ENCODE data around the gene MAP4K3.

MAP4K3 gene

DNA sequence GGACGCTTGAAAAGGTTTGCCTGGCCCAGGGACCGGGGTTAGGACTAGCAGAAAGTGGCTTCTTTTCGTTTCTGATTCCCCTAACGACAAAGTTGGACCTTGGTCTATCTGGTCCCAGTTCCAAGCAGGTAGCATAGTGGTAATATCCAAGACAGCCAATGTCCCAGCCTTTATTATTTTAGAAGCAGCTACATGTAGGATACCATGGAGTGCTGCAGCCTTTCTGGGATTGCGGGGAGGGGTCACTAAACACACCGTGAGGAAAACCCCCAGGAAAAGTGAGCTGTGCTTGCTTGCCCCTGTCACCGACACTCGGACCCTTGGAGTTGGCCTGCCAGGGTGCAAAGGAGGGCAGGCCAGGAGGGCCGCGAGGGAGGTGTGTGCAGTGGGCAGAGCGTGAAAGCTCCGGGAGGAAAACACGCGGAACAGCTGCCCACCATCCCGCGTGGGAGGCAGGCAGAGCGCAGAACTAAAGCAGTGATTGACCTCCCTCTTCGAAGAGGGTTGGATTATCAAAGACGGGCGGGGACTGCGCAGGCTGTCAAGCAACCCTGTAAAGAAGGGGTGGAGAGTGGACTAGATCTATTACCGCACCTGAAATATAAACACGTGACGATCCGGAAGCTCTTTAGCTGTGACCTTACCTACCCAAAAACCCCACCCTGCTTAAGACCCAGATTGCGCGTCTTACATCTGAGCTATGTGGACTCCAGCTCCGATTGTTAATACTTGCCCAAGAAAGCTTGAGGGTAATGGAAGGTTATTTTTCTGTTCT lies 624 bp upstream of the MAP4K3 start:
- DNase-seq: peak; percentile 51 to 60

- peak in 1 of 2 donors; percentile 5 for DNase-seq
Observed at GRCh38 chr2:39435741-39436591, 1.1 kb downstream of the MAP4K3 start.

GRCh38 chr2:39435234-39435633 lies 1.9 kb downstream of the MAP4K3 start:
- DNase-seq: no peak

DNA sequence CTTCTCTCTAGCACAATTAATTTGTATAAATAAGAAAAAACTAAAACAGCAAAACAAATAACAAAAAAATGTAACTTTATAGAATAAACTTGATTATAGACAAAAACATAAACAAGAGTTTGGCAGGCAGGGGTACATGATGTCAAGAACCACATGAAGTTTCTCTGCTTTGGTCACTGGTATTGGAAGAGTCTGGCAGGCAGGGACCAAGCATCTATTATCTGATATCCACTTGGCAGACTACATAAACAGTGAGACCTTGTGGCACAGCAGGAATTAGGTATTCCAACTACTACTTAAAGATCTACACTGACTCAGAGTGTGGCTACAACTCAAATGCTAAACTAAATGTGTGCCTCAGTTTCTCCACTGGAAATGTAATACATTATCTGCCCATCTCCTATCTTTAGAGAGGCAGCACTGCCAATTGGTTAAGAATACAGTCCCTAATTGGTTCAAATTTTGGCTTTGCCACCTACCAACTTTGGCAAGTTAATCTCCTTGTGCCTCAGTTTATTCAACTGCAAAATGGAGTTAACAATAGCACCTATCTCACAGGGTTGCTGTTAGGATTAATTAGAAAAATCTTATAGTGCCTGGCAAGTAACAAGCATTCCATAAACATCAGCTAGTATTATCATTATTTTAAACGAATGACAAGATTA lies 2.7 kb downstream of the MAP4K3 start:
- no peak for DNase-seq

- no peak for DNase-seq
Observed at GRCh38 chr2:39433586-39434195, 3.4 kb downstream of the MAP4K3 start.

GRCh38 chr2:39432701-39433100 lies 4.4 kb downstream of the MAP4K3 start:
- DNase-seq: no peak

- no peak for DNase-seq
Observed at GRCh38 chr2:39431592-39432316, 5.3 kb downstream of the MAP4K3 start.

DNA sequence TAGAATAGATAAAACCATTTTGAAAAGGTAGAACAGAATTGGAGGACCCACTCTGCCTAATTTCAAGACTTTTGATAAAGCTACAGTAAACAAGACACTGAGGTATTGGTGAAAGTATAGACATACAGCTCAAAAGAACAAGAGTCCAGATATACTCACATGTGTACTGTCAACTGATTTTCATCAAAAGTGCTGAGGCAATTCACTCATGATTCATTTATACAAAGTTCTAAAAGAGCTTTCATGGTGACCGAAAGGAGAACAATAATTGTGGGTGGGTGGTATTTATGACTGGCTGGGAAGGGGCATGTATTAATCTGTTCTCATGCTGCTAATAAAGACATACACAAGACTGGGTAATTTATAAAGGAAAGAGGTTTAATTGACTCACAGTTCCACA lies 7.3 kb downstream of the MAP4K3 start:
- DNase-seq: no peak

DNA sequence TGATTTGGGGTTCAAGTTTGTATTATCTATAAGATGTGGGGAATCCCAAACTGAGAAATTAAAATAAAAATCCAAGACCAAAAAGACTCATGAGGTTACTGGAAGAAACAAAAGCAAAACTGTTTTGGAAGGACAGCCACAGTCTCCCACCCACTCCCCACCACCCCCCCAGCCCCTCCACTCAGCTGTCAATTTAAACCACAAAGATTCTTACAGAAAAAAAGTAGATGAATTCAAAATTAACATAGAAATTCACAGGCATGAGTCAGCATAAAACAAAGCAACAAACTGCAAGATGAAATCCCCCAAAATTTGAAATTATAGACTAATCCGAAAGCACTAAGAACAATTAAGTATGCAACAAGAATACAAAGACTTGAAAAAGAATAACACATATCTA lies 12.1 kb downstream of the MAP4K3 start:
- no peak for DNase-seq

GRCh38 chr2:39422700-39423099 lies 14.4 kb downstream of the MAP4K3 start:
- no peak for DNase-seq

GRCh38 chr2:39421354-39421753 lies 15.7 kb downstream of the MAP4K3 start:
- no peak for DNase-seq

DNA sequence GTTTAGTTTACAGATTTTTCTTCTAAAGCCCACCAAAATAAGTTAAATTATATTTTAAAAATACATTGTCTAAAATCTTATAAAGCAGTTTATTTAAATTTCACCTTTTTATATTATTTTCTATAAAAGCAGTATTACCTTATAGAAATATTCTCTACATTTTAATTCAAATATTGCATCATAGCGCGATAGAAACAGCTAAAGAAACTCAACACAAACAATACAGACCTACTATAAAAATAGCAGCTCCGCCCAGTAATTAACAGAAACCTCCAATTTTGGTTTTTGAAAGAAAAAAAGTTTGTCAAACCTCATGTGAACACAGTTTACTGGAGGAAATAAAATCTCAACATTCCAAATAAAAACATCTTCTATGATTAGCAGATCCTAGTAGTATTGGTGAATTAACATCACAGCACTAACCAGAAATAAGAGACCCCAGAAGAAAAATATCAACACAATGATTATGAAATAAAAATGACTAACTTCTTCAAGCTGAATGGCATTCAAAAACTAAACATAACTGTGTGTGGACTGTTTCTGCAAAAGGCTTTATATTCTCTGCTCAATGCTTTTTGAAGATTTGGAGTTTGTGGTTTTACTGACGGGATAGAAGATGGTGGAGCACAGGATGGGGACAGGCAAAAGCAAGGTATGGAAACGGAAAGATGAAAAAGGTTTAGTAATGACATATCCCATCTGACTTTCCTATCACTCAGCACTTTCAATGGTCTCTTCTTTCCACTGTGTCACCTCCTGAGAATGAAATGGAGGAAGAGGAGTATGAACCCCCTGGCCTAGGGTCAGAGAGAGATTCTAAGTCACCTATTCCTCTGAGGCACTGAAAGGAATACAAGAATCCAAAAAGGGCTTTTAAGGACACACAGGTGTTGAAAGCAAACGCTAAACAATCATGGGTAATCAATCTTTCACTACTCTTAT lies 17.5 kb downstream of the MAP4K3 start:
- no peak for DNase-seq

DNA sequence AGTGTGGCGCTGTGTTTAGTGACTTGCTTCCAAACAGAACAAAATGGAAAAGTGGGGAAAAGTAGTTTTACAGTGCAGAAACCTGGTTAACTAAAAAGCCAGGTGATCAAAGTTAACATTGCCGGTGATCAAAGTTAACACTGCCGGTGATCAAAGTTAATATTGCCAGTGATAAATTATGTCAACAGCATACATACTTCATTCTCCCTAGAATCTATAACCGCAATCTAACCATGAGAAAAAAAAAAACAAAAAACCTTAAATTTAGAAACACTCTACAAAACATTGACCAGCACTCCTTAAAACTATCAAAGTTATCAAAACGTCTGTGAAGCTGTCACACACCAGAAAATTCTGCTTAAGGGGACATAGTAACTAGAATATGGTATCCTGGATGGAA lies 18.6 kb downstream of the MAP4K3 start:
- DNase-seq: no peak

DNA sequence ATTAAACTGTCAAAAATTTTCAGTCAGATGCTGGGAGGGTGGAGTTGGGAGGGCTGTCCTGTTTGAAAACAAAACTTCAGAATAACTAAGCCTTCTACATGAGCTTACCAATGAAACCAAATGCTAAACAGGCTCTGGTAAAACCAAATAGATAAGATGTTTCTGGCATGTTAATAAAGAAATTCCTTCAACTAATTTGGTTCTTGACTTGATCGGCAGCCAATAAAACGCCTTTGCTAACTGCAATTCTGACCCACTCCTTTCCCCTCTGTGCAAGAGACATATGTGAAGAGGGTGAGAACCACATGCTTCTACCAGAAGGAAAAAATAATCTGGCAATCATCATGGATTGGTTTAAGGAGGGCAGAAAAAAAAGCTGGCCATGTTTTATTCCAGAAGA lies 20.9 kb downstream of the MAP4K3 start:
- DNase-seq: no peak

- no peak for DNase-seq
Observed at GRCh38 chr2:39413063-39413737, 23.9 kb downstream of the MAP4K3 start.

DNA sequence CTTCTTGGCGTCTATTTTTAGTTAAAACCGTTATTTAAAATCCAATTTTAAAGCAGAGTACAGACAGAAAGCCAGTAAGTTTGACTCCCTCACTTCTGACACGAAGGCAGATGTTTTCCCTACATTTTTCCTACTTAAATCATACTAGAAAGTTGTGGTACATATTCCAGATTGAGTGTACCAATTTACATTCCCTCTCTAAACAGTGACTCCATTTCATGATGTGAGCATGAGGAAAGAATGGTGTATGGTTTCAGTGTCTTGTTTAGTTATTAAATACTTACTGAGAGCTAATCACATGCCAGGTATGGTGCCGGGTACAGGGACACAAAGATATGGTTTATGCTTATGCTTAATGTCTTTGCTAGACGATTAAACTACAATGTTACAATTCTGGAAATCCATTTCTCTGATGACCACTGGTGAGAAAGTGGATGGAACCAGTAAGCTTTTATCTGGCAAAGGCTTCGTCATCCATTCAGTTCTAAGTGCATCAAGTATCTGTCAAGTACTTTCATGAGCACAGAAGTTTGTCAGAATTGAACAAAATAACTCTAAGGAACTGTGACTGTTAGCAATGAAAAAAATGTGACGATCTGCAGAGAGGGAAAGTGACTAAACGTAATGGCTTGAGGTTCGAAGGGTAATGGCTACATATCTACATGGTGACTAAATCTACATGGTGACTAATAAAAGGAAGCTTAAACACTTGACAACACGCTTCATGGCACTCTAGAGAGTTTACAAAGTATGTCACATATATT lies 25.7 kb downstream of the MAP4K3 start:
- DNase-seq: no peak

- no peak for DNase-seq
Observed at GRCh38 chr2:39409697-39410389, 27.2 kb downstream of the MAP4K3 start.

DNA sequence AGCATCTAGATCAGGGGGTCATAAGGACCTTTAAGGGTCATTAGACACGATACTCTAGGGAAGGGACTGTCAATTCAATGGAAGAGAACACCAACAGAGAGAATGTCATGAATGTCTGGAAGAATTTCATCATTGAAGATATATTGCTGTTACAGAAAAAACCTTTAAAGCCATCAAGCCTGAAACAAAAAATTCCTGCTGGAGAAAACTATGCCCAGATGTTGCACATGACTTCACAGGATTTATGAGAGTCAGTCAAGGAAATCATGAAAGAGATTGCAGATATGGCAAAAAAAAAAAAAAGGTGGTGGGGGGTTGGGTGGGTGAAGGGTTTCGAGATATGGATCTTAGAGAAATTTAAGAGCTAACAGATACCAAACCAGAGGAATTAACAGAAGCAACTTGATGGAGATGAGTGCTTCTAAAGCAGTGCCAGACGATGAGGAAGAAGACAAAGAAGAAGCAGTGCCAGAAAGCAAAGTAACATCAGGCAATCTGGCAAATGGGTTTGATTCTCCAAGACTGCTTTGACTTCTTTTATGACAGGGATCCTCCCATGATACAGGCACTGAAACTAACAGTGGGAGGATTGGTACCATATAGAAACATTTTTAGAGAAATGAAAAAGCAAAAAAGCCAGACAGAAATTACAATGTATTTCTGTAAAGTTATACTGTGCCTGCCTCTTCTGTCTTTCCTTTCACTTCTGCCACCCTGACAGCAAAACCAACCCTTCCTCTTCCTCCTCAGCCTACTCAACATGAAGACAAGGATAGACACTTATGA lies 28.5 kb downstream of the MAP4K3 start:
- no peak for DNase-seq
